GM12874 (cell line): ENCODE measurements around the gene CBX5.

ENCODE experiments used
- TF ChIP-seq, protein P1 (sequence below): IDR thresholded peaks from 2 replicates; pipeline ENCODE4 v1.5.1; 2011; ENCODE audit warnings: low read depth, mild to moderate bottlenecking, control low read depth, low read length, moderate library complexity; ENCODE audit not compliant: insufficient read depth

The CBX5 gene

DNA sequence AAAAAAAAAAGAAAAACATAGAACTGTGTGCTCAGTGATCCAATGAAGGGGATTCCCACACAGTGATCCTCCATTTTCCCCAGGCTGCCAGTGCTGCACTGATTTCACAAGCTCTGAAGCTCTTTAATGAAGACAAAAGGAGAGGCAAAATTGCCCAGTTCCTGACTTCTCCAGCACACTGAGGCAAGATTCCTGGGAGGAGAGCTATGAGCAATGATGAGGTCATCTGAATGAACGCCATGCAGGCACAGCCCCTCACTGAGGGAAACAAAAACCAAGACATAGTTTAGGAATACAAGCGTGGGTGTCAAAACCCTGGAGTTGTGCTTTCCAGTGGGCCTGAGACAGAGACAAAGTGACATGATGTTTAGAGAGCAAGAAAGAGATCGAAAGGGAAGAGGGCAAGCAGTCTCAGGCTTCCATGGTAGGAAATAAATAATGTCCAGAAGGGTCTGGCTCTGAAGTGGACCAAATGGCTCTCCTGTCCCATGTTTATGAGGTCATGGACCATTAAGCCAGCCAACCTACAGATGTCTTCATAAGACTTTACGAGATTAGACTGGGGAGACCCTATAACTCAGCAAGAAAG lies 50.2 kb downstream of the CBX5 start:
- TF ChIP-seq, protein P1, sequence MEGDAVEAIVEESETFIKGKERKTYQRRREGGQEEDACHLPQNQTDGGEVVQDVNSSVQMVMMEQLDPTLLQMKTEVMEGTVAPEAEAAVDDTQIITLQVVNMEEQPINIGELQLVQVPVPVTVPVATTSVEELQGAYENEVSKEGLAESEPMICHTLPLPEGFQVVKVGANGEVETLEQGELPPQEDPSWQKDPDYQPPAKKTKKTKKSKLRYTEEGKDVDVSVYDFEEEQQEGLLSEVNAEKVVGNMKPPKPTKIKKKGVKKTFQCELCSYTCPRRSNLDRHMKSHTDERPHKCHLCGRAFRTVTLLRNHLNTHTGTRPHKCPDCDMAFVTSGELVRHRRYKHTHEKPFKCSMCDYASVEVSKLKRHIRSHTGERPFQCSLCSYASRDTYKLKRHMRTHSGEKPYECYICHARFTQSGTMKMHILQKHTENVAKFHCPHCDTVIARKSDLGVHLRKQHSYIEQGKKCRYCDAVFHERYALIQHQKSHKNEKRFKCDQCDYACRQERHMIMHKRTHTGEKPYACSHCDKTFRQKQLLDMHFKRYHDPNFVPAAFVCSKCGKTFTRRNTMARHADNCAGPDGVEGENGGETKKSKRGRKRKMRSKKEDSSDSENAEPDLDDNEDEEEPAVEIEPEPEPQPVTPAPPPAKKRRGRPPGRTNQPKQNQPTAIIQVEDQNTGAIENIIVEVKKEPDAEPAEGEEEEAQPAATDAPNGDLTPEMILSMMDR = no peak

DNA sequence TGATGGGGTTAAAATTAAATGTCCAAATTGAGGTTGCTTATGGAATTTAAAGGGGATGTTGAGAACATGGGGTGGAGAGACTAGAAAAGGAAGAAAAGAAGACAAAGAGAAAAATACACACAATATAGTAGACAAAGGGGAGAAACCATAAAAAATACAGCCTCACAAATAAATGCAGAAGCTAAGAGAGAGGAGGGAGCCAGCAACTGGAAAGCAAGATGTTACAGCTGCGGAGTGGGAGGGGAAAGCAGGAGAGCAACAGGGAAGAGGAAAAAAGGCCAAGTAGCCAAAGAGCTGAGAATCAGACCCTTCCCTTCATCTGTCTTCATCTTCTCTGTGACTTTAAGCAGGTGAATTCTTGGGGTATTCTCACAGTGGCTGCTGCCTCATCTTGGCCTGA lies 51.5 kb downstream of the CBX5 start:
- TF ChIP-seq, protein P1 = no peak

DNA sequence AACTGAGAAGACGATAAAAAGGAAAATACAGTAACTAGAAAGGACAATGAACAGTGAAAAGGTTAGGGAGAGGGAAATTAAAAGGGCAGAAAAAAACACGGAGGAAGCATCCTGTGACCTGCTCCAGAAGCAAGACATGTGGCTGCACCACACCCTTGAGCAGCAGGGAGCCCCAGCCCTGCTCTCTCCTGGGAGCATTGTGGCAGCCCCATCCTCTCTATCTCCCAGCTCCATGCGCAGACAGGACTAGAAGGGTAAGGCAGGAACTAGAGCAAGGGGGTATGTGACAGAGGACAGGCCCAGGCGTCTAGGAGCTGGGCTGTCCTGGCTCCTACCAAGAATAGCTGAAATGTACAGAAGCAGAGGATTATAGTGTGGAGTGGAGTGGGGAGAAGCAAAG lies 52.5 kb downstream of the CBX5 start:
- TF ChIP-seq, protein P1 = no peak

DNA sequence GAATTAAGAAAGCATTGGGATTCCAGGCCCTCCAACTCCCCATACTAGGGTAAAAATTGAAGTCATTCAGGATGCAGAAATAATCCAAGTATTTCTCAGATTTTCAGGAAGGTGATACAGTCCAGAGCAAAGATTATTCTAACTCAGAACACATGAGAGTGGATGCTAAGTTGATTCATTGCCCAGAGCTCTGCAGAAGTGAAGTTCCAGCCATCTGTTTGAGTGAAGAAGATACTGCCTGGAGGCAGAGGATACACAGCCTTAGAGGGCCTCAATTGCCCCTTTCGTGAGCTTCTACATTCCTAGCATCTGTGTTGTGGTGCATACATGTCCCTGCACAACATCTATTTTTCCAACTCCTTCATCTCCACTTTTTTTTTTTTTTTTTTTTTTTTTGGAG lies 54.3 kb downstream of the CBX5 start:
- TF ChIP-seq, protein P1 = no peak

DNA sequence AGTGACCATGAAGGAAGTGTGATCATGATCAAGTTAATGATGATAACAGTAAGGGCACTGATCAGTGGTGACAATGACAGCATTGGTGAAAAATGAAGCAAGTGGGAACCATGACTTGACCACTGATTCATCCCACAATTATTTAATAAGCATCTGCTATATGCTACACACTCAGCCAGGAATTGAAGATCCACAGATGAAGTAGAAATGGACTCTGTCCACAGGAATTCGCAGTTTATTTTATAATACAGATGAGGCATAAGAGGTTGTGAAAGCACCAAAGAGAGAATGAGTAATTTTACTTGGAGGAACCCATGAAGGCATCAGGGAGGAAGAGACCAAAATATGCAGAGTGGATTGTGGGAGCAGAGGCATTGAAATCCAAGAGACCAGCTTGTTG lies 57.3 kb downstream of the CBX5 start:
- TF ChIP-seq, protein P1 = no peak

DNA sequence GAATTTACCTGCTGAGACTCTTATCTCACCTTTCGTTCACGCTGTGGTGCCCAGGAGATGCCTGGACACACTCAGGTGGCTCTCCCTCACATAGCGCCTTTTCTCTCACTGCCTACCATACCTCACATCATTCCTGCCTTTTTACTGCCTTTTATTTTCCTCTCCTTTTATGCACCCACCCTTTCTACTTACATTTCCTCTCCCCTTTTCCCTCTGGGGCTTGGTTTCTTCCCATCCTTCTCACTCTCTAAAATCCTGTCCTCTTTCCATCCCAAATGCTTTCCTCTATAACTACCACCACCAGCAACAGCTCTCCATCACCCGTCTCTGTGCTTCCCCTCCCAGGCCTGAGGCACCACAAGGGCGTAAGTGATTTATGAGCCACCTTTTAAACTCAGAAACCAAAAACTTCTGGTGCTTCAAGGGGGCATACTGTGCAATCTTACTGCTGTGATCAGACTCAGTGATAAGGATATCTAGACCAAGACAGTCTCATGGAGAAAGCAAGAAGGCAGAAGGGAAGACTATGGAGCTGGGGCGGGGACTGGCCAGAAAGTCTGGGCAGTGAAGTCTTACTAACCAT lies 58.4 kb downstream of the CBX5 start:
- TF ChIP-seq, protein P1 = no peak

DNA sequence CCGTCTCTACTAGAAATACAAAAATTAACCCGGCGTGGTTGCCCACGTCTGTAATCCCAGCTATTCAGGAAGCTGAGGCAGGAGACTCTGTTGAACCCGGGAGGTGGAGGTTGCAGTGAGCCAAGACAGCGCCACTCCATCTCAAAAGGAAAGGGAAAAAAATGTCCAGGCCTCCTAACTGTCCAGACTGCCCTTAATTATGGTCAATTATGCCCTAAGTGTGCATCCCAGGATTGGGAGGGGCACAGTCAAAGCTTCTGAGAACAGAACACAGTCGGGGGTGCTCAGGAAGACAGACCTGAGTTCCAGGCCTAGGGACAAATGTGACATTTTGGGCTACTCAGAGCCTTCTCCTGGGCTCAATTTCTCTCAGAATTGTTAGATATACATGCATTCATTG lies 59.4 kb downstream of the CBX5 start:
- TF ChIP-seq, protein P1 = no peak
